Measurements from ENCODE around the gene HYDIN. TPM values are rescaled to one million over a fixed set of nuclear protein-coding genes. Genes with fewer than 3 reads are reported as not detected.

HYDIN gene
- total and polyA plus RNA-seq, 2 donors (not counting 1 experiment from before 2014, with no cell fraction given) = 0.54 to 1.7 TPM

DNA sequence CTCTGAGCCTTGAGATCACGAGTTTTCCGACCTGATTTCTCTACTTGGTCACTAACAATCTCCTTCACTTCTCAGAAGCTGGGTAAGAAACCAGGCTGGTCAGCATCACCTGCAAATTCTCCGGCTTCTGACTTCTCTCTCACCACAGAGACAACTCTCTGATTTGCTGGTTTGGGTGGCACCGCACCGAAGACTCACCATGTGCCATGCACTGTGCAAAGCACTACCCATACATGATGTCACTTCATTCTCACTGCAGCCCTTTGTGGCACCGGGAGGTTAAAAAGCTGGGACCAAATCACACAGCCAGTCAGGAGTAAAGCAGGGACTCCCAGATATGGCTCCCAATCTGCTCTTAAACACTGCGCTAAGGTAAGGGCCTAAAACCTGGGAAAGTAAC, 430.2 kb downstream of the HYDIN start:
- peak overlapping the region; percentile 98 for H3K4me2 ChIP-seq (ENCODE audit: extremely low read depth, insufficient read depth, low read length)
- H4K20me1 ChIP-seq (ENCODE audit: control insufficient read depth, extremely low read depth, insufficient read depth, low read length) = no peaks in the 10 kb centered on the region
- peak overlapping the region; percentile 81 to 98 (median 88) for H3K4me3 ChIP-seq (replicated peaks in 1 of 4; ENCODE audit: control extremely low read depth in 1 of 4, insufficient read depth in 1 of 4, low read depth in 3 of 4, low read length in 4 of 4)
- peaks cover 39% of the 10 kb centered on the region for H3K79me2 ChIP-seq (ENCODE audit: control insufficient read depth, insufficient read depth, low read length)
- no peak for DNase-seq (ENCODE audit: low read depth in 2 of 2)
- peak overlapping the region; percentile 68 for H2AFZ ChIP-seq (ENCODE audit: low read length)
- peak overlapping the region; percentile 83 for H3K9ac ChIP-seq (ENCODE audit: insufficient read depth, low read length)
- no peaks in the 10 kb centered on the region for H3K27me3 ChIP-seq (ENCODE audit: control insufficient read depth, insufficient read depth, low read length)
- H3K9me3 ChIP-seq (ENCODE audit: control insufficient read depth, insufficient read depth, low read depth, low read length) = no peaks in the 10 kb centered on the region
- H3K4me1 ChIP-seq (ENCODE audit: control insufficient read depth, extremely low read depth, insufficient read depth, low read length) = peaks cover 5% of the 10 kb centered on the region
- no peaks in the 10 kb centered on the region for H3K36me3 ChIP-seq (ENCODE audit: control insufficient read depth, insufficient read depth, low read length)
- TF ChIP-seq EZH2 (IDR thresholded peaks at IDR 0.05; ENCODE audit: low read length, missing control alignments) = no peak
- TF ChIP-seq, protein P1, sequence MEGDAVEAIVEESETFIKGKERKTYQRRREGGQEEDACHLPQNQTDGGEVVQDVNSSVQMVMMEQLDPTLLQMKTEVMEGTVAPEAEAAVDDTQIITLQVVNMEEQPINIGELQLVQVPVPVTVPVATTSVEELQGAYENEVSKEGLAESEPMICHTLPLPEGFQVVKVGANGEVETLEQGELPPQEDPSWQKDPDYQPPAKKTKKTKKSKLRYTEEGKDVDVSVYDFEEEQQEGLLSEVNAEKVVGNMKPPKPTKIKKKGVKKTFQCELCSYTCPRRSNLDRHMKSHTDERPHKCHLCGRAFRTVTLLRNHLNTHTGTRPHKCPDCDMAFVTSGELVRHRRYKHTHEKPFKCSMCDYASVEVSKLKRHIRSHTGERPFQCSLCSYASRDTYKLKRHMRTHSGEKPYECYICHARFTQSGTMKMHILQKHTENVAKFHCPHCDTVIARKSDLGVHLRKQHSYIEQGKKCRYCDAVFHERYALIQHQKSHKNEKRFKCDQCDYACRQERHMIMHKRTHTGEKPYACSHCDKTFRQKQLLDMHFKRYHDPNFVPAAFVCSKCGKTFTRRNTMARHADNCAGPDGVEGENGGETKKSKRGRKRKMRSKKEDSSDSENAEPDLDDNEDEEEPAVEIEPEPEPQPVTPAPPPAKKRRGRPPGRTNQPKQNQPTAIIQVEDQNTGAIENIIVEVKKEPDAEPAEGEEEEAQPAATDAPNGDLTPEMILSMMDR (conservative IDR thresholded peaks at IDR 0.05 in 1 of 2, IDR thresholded peaks at IDR 0.05 in 1 of 2; ENCODE audit: low read depth in 1 of 2, low read length in 2 of 2) = no peak
- H3K27ac ChIP-seq (ENCODE audit: insufficient read depth, low read length) = peak overlapping the region; percentile 72

DNA sequence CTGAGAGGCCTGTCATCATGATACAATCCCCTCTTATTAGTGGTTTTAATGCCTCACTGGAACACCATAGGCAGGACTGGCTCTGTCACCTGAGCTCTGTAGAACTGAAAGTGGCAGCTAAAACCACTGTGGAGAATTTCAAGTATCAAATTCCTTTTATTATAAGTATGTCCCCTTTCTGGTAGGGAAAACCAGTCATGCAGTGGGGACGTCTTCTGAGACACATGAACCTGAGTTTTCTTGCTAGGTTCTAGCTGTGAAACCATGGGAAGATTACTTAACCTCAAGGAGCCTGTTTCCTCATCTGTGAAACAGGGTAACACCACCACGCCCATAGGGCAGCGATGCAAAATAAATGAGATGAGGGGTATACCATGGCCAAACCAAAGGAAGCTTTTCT, 434.2 kb downstream of the HYDIN start:
- H3K4me1 ChIP-seq (ENCODE audit: control insufficient read depth, extremely low read depth, insufficient read depth, low read length) = peaks cover 5% of the 10 kb centered on the region
- DNase-seq (ENCODE audit: low read depth in 2 of 2) = no peak
- H3K36me3 ChIP-seq (ENCODE audit: control insufficient read depth, insufficient read depth, low read length) = no peaks in the 10 kb centered on the region
- H3K4me2 ChIP-seq (ENCODE audit: extremely low read depth, insufficient read depth, low read length) = no peak overlapping the region
- H4K20me1 ChIP-seq (ENCODE audit: control insufficient read depth, extremely low read depth, insufficient read depth, low read length) = no peaks in the 10 kb centered on the region
- no peak overlapping the region for H2AFZ ChIP-seq (ENCODE audit: low read length)
- H3K27me3 ChIP-seq (ENCODE audit: control insufficient read depth, insufficient read depth, low read length) = no peaks in the 10 kb centered on the region
- TF ChIP-seq, protein P1 (conservative IDR thresholded peaks at IDR 0.05 in 1 of 2, IDR thresholded peaks at IDR 0.05 in 1 of 2; ENCODE audit: low read depth in 1 of 2, low read length in 2 of 2) = no peak
- no peak for TF ChIP-seq EZH2 (IDR thresholded peaks at IDR 0.05; ENCODE audit: low read length, missing control alignments)
- no peak overlapping the region for H3K27ac ChIP-seq (ENCODE audit: insufficient read depth, low read length)
- H3K9ac ChIP-seq (ENCODE audit: insufficient read depth, low read length) = no peak overlapping the region
- H3K79me2 ChIP-seq (ENCODE audit: control insufficient read depth, insufficient read depth, low read length) = peaks cover 55% of the 10 kb centered on the region
- no peaks in the 10 kb centered on the region for H3K9me3 ChIP-seq (ENCODE audit: control insufficient read depth, insufficient read depth, low read depth, low read length)
- H3K4me3 ChIP-seq (replicated peaks in 1 of 4; ENCODE audit: control extremely low read depth in 1 of 4, insufficient read depth in 1 of 4, low read depth in 3 of 4, low read length in 4 of 4) = no peak overlapping the region

DNA sequence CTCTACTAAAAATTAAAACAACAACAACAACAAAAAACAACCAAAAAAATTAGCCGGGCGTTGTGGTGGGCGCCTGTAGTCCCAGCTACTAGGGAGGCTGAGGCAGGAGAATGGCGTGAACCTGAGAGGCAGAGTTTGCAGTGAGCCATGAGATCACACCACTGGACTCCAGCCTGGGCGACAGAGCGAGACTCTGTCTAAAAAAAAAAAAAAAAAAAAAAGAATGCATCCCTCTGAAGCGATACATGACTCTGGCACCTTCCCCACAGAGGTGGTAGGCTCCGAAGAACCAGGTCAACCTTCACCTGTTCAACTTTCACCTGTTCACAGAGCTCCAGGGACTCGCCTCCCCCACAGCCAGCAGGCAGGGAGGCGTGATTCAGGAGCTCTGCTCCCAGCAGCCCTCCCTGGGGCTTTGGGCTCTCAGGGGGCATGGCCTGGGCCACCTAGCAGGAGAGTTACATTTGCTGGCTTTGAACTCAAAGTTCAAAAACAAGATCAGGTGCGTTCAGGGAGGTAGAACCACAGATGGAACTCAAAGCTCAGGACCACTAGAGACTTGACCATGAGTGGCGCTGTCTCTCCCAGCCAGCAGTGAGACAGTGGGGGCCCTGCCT, 435.1 kb downstream of the HYDIN start:
- H3K4me3 ChIP-seq (replicated peaks in 1 of 4; ENCODE audit: control extremely low read depth in 1 of 4, insufficient read depth in 1 of 4, low read depth in 3 of 4, low read length in 4 of 4) = no peak overlapping the region
- no peak for DNase-seq (ENCODE audit: low read depth in 2 of 2)
- H3K27ac ChIP-seq (ENCODE audit: insufficient read depth, low read length) = no peak overlapping the region
- no peak overlapping the region for H3K4me2 ChIP-seq (ENCODE audit: extremely low read depth, insufficient read depth, low read length)
- H3K27me3 ChIP-seq (ENCODE audit: control insufficient read depth, insufficient read depth, low read length) = no peaks in the 10 kb centered on the region
- H2AFZ ChIP-seq (ENCODE audit: low read length) = no peak overlapping the region
- H3K36me3 ChIP-seq (ENCODE audit: control insufficient read depth, insufficient read depth, low read length) = no peaks in the 10 kb centered on the region
- H3K9ac ChIP-seq (ENCODE audit: insufficient read depth, low read length) = no peak overlapping the region
- no peak for TF ChIP-seq EZH2 (IDR thresholded peaks at IDR 0.05; ENCODE audit: low read length, missing control alignments)
- TF ChIP-seq, protein P1 (conservative IDR thresholded peaks at IDR 0.05 in 1 of 2, IDR thresholded peaks at IDR 0.05 in 1 of 2; ENCODE audit: low read depth in 1 of 2, low read length in 2 of 2) = no peak
- peaks cover 5% of the 10 kb centered on the region for H3K4me1 ChIP-seq (ENCODE audit: control insufficient read depth, extremely low read depth, insufficient read depth, low read length)
- no peaks in the 10 kb centered on the region for H4K20me1 ChIP-seq (ENCODE audit: control insufficient read depth, extremely low read depth, insufficient read depth, low read length)
- H3K79me2 ChIP-seq (ENCODE audit: control insufficient read depth, insufficient read depth, low read length) = peaks cover 55% of the 10 kb centered on the region
- no peaks in the 10 kb centered on the region for H3K9me3 ChIP-seq (ENCODE audit: control insufficient read depth, insufficient read depth, low read depth, low read length)

All from fibroblast of lung (primary cell).